Measurements from ENCODE around the gene CEP128.

Gene CEP128

GRCh38 chr14:80762641-80763228 lies 178.8 kb downstream of the CEP128 start:
- H3K27me3 ChIP-seq (ENCODE audit: control insufficient read depth, insufficient read depth, low read length): no peaks in the 10 kb centered on the region
- no peaks in the 10 kb centered on the region for H3K9me3 ChIP-seq (ENCODE audit: control insufficient read depth, low read length)
- H3K9ac ChIP-seq (ENCODE audit: low read length): no peak overlapping the region
- H3K36me3 ChIP-seq (ENCODE audit: control insufficient read depth, insufficient read depth, low read length): no peaks in the 10 kb centered on the region
- no peaks in the 10 kb centered on the region for H3K4me1 ChIP-seq (ENCODE audit: control insufficient read depth, insufficient read depth, low read length)
- no peak overlapping the region for H3K4me3 ChIP-seq (ENCODE audit: low read length)

GRCh38 chr14:80754696-80755095 lies 186.8 kb downstream of the CEP128 start:
- H3K9ac ChIP-seq (ENCODE audit: low read length): no peak overlapping the region

GRCh38 chr14:80751285-80751684 lies 190.3 kb downstream of the CEP128 start:
- Histone ChIP-seq H3K36me3 (ENCODE audit: control insufficient read depth, insufficient read depth, low read length) (no peaks in the 10 kb centered on the region), H3K9me3 (ENCODE audit: control insufficient read depth, low read length) (no peaks in the 10 kb centered on the region), H3K4me3 (ENCODE audit: low read length) (no peak overlapping the region), H3K27me3 (ENCODE audit: control insufficient read depth, insufficient read depth, low read length) (no peaks in the 10 kb centered on the region), H3K4me1 (ENCODE audit: control insufficient read depth, insufficient read depth, low read length) (no peaks in the 10 kb centered on the region), H3K9ac (ENCODE audit: low read length) (no peak overlapping the region)

More at GRCh38 chr14:80754696-80755095, 186.8 kb downstream of the CEP128 start:
- no peaks in the 10 kb centered on the region for H3K36me3 ChIP-seq (ENCODE audit: control insufficient read depth, insufficient read depth, low read length)
- H3K9me3 ChIP-seq (ENCODE audit: control insufficient read depth, low read length): no peaks in the 10 kb centered on the region
- H3K27me3 ChIP-seq (ENCODE audit: control insufficient read depth, insufficient read depth, low read length): no peaks in the 10 kb centered on the region
- no peak overlapping the region for H3K4me3 ChIP-seq (ENCODE audit: low read length)
- no peaks in the 10 kb centered on the region for H3K4me1 ChIP-seq (ENCODE audit: control insufficient read depth, insufficient read depth, low read length)

- no peaks in the 10 kb centered on the region for H3K27me3 ChIP-seq (ENCODE audit: control insufficient read depth, insufficient read depth, low read length)
- H3K4me3 ChIP-seq (ENCODE audit: low read length): no peak overlapping the region
- H3K36me3 ChIP-seq (ENCODE audit: control insufficient read depth, insufficient read depth, low read length): no peaks in the 10 kb centered on the region
- no peaks in the 10 kb centered on the region for H3K4me1 ChIP-seq (ENCODE audit: control insufficient read depth, insufficient read depth, low read length)
- no peaks in the 10 kb centered on the region for H3K9me3 ChIP-seq (ENCODE audit: control insufficient read depth, low read length)
- no peak overlapping the region for H3K9ac ChIP-seq (ENCODE audit: low read length)
These were observed 215.3 kb downstream of the CEP128 start for GRCh38 chr14:80726211-80726610.

- Histone ChIP-seq H3K9ac (ENCODE audit: low read length) (no peak overlapping the region), H3K36me3 (ENCODE audit: control insufficient read depth, insufficient read depth, low read length) (no peaks in the 10 kb centered on the region), H3K4me1 (ENCODE audit: control insufficient read depth, insufficient read depth, low read length) (no peaks in the 10 kb centered on the region), H3K27me3 (ENCODE audit: control insufficient read depth, insufficient read depth, low read length) (no peaks in the 10 kb centered on the region), H3K4me3 (ENCODE audit: low read length) (no peak overlapping the region), H3K9me3 (ENCODE audit: control insufficient read depth, low read length) (no peaks in the 10 kb centered on the region)
These were observed 222.6 kb downstream of the CEP128 start for GRCh38 chr14:80718940-80719339.

- Histone ChIP-seq H3K4me1 (ENCODE audit: control insufficient read depth, insufficient read depth, low read length) (no peaks in the 10 kb centered on the region), H3K9ac (ENCODE audit: low read length) (no peak overlapping the region), H3K27me3 (ENCODE audit: control insufficient read depth, insufficient read depth, low read length) (no peaks in the 10 kb centered on the region), H3K9me3 (ENCODE audit: control insufficient read depth, low read length) (no peaks in the 10 kb centered on the region), H3K36me3 (ENCODE audit: control insufficient read depth, insufficient read depth, low read length) (no peaks in the 10 kb centered on the region), H3K4me3 (ENCODE audit: low read length) (no peak overlapping the region)
These were observed 227.1 kb downstream of the CEP128 start for GRCh38 chr14:80714474-80714873.

GRCh38 chr14:80713076-80713850 lies 228.3 kb downstream of the CEP128 start:
- Histone ChIP-seq H3K27me3 (ENCODE audit: control insufficient read depth, insufficient read depth, low read length) (no peaks in the 10 kb centered on the region), H3K4me1 (ENCODE audit: control insufficient read depth, insufficient read depth, low read length) (no peaks in the 10 kb centered on the region), H3K9me3 (ENCODE audit: control insufficient read depth, low read length) (no peaks in the 10 kb centered on the region), H3K4me3 (ENCODE audit: low read length) (no peak overlapping the region), H3K9ac (ENCODE audit: low read length) (no peak overlapping the region), H3K36me3 (ENCODE audit: control insufficient read depth, insufficient read depth, low read length) (no peaks in the 10 kb centered on the region)

- no peaks in the 10 kb centered on the region for H3K4me1 ChIP-seq (ENCODE audit: control insufficient read depth, insufficient read depth, low read length)
- no peak overlapping the region for H3K9ac ChIP-seq (ENCODE audit: low read length)
- no peaks in the 10 kb centered on the region for H3K9me3 ChIP-seq (ENCODE audit: control insufficient read depth, low read length)
- H3K36me3 ChIP-seq (ENCODE audit: control insufficient read depth, insufficient read depth, low read length): no peaks in the 10 kb centered on the region
- no peaks in the 10 kb centered on the region for H3K27me3 ChIP-seq (ENCODE audit: control insufficient read depth, insufficient read depth, low read length)
- no peak overlapping the region for H3K4me3 ChIP-seq (ENCODE audit: low read length)
These were observed 236.1 kb downstream of the CEP128 start for GRCh38 chr14:80705241-80705980.

GRCh38 chr14:80700601-80701000 lies 240.9 kb downstream of the CEP128 start:
- no peaks in the 10 kb centered on the region for H3K27me3 ChIP-seq (ENCODE audit: control insufficient read depth, insufficient read depth, low read length)
- H3K4me3 ChIP-seq (ENCODE audit: low read length): no peak overlapping the region
- no peak overlapping the region for H3K9ac ChIP-seq (ENCODE audit: low read length)
- no peaks in the 10 kb centered on the region for H3K36me3 ChIP-seq (ENCODE audit: control insufficient read depth, insufficient read depth, low read length)
- no peaks in the 10 kb centered on the region for H3K4me1 ChIP-seq (ENCODE audit: control insufficient read depth, insufficient read depth, low read length)
- no peaks in the 10 kb centered on the region for H3K9me3 ChIP-seq (ENCODE audit: control insufficient read depth, low read length)

GRCh38 chr14:80699861-80700260 lies 241.7 kb downstream of the CEP128 start:
- no peak overlapping the region for H3K9ac ChIP-seq (ENCODE audit: low read length)
- no peak overlapping the region for H3K4me3 ChIP-seq (ENCODE audit: low read length)
- no peaks in the 10 kb centered on the region for H3K36me3 ChIP-seq (ENCODE audit: control insufficient read depth, insufficient read depth, low read length)
- no peaks in the 10 kb centered on the region for H3K4me1 ChIP-seq (ENCODE audit: control insufficient read depth, insufficient read depth, low read length)
- H3K9me3 ChIP-seq (ENCODE audit: control insufficient read depth, low read length): no peaks in the 10 kb centered on the region
- H3K27me3 ChIP-seq (ENCODE audit: control insufficient read depth, insufficient read depth, low read length): no peaks in the 10 kb centered on the region

- Histone ChIP-seq H3K36me3 (ENCODE audit: control insufficient read depth, insufficient read depth, low read length) (no peaks in the 10 kb centered on the region), H3K4me3 (ENCODE audit: low read length) (no peak overlapping the region), H3K9me3 (ENCODE audit: control insufficient read depth, low read length) (no peaks in the 10 kb centered on the region), H3K27me3 (ENCODE audit: control insufficient read depth, insufficient read depth, low read length) (no peaks in the 10 kb centered on the region), H3K9ac (ENCODE audit: low read length) (no peak overlapping the region), H3K4me1 (ENCODE audit: control insufficient read depth, insufficient read depth, low read length) (no peaks in the 10 kb centered on the region)
These were observed 242.6 kb downstream of the CEP128 start for GRCh38 chr14:80698974-80699373.

GRCh38 chr14:80695869-80696268 lies 245.7 kb downstream of the CEP128 start:
- no peaks in the 10 kb centered on the region for H3K36me3 ChIP-seq (ENCODE audit: control insufficient read depth, insufficient read depth, low read length)
- H3K4me3 ChIP-seq (ENCODE audit: low read length): no peak overlapping the region
- no peaks in the 10 kb centered on the region for H3K4me1 ChIP-seq (ENCODE audit: control insufficient read depth, insufficient read depth, low read length)
- no peak overlapping the region for H3K9ac ChIP-seq (ENCODE audit: low read length)
- no peaks in the 10 kb centered on the region for H3K27me3 ChIP-seq (ENCODE audit: control insufficient read depth, insufficient read depth, low read length)
- H3K9me3 ChIP-seq (ENCODE audit: control insufficient read depth, low read length): no peaks in the 10 kb centered on the region
